HG02943 (cell line): Measurements from ENCODE around the gene PROCA1.
A peak's percentile ranks its signal among the peaks of the same experiment; 100 is the strongest.

Source experiments
- ATAC-seq: cut with Tn5 transposase; IDR thresholded peaks from one replicate; pipeline ENCODE4 v1.9.1; 2021; ENCODE audit warnings: mild to moderate bottlenecking, low read depth, moderate library complexity; ENCODE audit not compliant: unreplicated experiment

PROCA1 gene

DNA sequence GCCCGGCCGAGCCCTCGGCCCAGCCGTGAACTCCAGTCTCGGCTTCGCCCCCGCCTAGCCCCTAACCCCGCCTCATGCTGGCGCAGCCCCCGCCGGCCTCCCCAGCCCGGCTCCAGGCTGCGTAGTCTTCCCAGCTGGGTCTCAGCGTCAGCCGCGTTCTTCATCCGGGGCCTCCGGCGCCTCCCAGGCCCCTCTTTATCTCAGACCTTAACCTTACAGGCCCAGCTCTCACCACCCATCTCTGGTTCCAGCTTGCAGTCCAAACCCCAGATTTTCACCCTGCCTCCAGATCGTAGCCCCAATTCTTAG, at the start of gene PROCA1:
Gene PROCA1, minus strand, starts transcription at position 166 of the 309 bp plus-strand sequence. CDS start 228 bp downstream, outside the sequence.
- peak; percentile 21 for ATAC-seq

- ATAC-seq: no peak
Measured at GRCh38 chr17:28760601-28761562, 49.2 kb upstream of the PROCA1 start.

DNA sequence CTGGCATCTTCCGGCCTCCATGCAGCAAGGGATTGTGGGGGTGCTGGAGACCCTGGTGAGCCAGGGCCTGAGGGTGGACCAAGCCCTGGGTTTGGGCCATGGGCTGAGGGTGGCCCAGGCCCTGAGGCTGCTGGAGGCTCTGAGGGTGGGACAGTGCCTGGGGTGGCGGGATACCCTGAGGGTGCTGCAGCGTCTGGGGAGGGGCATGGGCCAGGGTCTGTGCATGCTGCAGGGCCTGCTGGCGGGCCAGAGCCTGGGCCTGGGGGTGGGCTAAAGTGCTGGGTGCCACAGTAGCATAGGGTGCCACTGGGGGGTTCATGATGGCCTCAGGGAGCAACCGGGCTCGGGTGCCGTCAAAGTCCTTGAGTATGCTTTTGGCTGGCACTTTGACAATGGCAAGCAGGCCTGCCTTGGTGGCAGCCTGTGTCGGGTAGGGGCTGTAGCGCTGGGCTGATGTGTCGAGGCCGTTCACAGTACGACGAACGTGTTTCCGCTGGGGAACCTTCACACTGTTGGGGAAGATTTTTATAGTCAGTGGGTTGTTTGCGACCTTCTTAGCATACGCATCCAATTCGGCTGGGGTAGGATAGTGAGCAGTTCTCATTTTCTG, 47.7 kb upstream of the PROCA1 start:
- ATAC-seq: no peak

DNA sequence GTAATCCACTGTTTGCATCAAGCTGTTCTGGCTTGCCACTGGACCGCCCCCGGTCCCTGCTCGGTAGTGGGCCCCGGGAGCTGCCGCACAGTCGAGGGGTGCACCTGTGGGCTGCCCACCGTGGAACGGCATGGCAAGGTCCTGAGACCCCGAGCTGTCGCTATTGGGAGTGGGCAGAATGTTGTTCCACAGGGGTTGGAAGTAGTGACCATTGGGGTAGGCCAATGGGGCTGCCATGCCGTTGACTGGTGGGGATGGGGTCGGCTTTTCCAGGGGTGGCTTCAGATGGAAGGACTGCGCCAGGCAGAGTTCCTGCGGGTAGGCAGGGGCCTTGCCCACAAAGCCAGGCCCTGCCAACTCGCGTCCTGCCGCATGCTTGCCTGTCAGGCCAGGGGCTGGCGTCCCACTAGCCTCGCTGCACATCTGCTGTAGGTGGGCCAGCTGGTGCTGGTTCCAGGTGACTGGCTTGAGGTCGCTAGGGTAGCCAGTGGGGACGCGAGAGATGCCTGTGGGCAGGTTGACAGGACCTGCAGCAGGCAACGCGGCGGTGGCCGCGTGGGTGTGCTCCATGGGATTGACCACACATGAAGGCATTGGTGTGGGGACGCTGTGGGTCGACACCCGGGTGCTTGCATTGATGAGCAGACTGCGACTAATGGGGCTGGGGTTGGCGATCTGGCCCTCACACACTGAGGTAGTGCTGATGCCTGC, 46.9 kb upstream of the PROCA1 start:
- ATAC-seq: no peak

DNA sequence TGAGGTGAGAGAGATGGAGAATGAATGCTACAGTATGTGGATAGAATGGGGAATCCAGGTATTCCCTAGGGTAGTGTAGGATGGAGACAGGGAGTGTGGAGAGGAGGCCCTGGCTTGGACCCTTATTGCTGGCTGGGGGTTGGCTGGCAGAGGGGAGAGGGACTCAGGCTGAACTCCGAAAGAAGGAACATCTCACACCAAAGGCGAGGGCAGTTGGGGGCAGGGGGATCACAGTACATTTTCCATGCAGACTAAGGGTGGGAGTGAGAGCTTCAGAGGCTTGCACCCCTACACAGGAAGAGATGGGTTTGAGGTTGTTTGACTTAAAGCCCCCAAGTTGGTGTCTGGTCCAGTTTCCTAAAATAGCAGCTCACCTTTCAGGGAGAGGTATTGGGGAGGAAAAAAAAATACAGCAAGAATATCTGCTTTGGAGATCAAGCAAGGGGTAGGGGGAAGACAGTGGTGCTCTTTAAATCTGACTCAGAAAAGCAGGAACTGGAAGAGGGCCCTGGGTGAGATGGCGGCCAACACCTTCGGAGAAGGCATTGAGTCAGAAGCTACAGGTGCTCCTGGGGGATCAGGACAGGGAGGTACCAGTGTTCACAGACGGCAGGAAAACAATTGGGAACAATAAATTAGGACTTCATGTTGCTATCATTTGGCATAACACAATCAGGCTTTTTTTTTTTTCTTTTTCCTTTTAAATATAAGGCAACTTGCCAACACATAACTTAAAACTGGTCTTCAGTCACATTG, 44.5 kb upstream of the PROCA1 start:
- ATAC-seq: no peak

GRCh38 chr17:28755486-28755885, 43.8 kb upstream of the PROCA1 start:
- ATAC-seq: no peak

- no peak for ATAC-seq
Measured at GRCh38 chr17:28751600-28752366, 40.1 kb upstream of the PROCA1 start.

DNA sequence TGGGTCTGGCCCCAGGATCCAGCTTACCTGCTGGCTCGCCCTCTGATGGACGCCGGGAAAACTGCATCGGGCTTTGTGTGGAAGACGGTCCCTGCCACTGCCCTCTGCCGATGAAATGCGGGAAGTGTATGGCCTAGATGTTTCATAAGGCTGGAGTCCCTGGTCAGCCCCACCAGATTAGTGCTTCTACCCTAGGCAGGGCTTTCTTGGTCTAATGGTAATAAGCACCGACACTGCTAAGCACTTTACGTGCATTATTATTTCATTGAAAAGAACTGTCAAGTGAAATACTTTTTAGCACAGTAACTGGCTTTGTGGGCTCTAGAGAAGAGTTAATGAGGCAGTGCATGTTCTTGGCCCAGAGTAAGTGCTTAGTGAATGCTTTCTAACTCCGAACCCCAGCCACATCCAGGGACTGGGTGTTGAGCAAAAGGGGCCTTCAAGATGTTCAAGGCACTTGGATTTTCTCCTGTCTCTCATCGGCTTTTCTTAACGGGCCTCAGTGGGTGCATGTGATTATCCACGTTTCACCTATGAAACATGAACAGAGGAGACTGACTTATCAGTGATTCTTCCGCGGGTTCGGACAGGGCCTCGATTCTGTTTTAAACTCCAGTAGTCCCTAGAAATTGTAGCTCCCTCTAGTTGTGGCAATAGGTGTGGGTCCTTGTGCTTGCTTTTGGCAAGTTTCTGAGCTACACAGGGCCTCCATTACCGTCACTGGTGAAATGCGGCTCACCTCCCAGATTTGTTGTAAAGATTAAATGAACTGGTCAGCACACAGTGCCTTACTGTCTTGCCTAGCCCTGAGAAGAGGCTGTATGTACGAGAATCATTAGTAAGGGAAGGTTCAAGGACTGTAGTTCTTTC, 38.7 kb upstream of the PROCA1 start:
- peak; percentile 53 for ATAC-seq

DNA sequence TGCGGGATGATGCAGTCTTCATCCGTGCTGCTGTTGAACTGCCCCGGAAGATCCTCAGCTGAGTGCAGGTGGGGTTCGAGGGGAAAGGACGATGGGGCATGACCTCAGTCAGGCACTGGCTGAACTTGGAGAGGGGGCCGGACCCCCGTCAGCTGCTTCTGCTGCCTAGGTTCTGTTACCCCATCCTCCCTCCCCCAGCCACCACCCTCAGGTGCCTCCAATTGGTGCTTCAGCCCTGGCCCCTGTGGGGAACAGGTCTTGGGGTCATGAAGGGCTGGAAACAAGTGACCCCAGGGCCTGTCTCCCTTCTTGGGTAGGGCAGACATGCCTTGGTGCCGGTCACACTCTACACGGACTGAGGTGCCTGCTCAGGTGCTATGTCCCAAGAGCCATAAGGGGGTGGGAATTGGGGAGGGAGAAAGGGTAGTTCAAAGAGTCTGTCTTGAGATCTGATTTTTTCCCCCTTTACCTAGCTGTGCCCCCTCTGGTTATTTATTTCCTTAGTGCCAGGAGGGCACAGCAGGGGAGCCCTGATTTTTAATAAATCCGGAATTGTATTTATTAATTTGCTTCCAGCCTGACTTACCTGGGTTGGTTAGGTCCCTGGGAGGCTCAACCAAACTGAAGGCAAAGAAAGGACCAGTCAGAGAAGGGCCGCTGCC, 38.0 kb upstream of the PROCA1 start:
- ATAC-seq: no peak

DNA sequence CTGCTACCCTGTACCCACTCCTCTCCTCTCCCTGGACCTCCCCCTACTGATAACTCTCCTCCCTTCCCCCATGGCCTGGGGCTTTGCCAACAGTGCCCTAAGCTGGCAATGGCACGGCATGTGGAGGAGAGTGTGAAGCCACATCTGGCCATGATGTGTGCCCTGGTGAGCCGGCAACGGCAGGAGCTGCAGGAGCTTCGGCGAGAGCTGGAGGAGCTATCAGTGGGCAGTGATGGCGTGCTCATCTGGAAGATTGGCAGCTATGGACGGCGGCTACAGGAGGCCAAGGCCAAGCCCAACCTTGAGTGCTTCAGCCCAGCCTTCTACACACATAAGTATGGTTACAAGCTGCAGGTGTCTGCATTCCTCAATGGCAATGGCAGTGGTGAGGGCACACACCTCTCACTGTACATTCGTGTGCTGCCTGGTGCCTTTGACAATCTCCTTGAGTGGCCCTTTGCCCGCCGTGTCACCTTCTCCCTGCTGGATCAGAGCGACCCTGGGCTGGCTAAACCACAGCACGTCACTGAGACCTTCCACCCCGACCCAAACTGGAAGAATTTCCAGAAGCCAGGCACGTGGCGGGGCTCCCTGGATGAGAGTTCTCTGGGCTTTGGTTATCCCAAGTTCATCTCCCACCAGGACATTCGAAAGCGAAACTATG, 37.3 kb upstream of the PROCA1 start:
- ATAC-seq: no peak

- ATAC-seq: no peak
Measured at GRCh38 chr17:28747801-28748750, 36.4 kb upstream of the PROCA1 start.

- no peak for ATAC-seq
Measured at GRCh38 chr17:28747051-28747691, 35.5 kb upstream of the PROCA1 start.

GRCh38 chr17:28746611-28747050, 34.9 kb upstream of the PROCA1 start:
- no peak for ATAC-seq

DNA sequence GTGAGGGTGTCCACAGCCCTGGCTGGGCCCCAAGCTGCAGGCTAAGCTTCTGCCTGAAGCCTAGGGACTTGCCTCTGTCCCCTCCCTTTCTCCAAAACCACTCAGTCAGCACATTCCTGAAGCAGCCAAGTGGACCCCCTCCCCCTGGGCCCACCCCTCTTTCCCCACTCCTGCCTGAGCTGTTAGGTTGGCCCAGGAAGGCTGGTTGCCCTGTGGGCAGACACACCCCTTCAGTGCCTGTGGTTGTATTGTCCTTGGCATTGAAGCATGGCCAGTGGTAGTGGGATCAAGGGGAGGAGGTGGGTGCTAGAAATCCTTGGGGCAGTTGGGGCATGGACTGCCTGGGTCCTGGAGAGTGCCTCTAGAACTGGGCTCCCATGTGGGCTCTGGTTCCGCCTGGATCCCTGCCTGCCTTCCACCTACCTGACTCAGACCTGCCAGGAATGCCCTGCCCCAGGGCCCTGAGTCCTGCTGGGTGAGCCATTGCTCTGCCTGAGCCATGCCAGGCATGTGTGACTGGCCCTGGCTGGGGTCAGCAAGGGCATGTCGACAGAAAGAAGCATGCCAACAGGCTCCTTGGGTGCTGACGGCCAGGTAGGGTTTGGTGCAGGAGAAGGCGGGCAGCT, 34.2 kb upstream of the PROCA1 start:
- ATAC-seq: no peak

DNA sequence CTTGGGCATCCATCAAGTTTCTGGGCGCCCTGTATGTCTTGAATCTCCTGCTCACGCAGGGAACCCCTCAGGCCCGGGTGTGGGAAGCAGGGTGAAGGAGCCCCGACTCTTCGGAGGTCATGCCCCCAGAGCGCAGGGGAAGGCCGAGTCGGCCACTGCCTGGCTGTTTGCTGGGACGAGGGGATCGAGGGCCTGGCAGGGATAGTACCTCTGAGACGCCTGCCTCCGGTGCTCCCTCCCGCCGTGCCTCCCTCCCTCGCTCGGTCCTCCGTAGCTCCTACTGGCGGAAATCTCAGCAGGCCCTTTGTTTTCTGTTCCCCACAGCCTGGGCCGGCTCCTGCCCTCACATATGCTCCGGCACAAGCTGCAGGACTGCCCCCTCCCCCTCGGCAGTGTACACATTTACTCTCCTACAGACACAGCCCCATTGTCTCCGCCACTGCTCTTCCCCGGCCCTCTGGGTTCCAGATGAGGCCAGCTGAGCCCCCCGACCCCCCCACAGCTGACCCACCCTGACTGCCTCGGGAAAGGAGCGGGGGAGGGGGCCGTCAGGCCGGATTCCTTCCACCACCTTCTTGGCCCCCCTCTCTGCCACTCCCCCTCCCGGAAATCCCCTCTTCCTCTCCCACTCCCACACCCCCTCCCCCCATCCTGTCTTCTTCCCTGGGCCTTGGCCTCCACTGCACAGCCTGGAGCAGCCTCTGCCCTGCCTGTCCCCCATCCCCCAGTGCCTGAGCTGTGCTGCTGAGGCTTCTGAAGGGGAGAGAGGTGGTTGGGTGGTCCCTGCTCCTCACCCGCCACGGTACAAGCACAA, 33.5 kb upstream of the PROCA1 start:
- ATAC-seq: no peak
